ENCODE results near the gene ASB1. TPM values are rescaled to one million over a fixed set of nuclear protein-coding genes. Genes with fewer than 3 reads are reported as not detected.

Gene ASB1
- total and polyA plus RNA-seq, 4 donors = 22.1 to 41.9 (median 37.5) TPM

DNA sequence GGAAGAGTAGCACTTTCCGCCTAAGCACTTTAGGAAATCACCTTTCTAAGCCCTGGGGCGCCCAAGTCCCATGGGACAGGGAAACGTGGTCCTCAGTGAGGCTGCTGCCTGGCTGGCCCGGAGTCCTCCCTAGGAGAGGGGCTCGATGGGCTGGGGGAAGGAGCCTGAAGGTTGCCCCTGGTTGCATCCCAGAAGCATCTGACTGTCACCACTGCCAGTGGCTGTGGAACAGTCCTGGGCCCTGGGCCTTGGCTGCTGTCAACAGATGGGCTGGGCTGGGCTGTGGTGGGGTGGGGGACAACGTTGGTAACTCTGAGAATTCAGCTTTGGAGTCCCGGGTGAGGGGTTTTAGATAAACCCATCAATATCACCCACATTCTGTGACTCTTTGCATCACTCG is 22.5 kb downstream of the ASB1 start:
- no peak for DNase-seq (ENCODE audit: low read depth in 4 of 6, low spot score in 6 of 6)
- no peak overlapping the region for H3K4me3 ChIP-seq (ENCODE audit: low read depth, low read length)
- 87% methylated on average over 3 of the region's 8 CpGs for WGBS (ENCODE audit: insufficient coverage)
- H3K27ac ChIP-seq (ENCODE audit: low read depth, low read length) = no peak overlapping the region
- H3K4me1 ChIP-seq (ENCODE audit: control insufficient read depth, insufficient read depth, low read length) = no peaks in the 10 kb centered on the region
- H3K27me3 ChIP-seq (ENCODE audit: control insufficient read depth, insufficient read depth, low read length) = no peaks in the 10 kb centered on the region
- H3K36me3 ChIP-seq (ENCODE audit: control insufficient read depth, insufficient read depth, low read length) = peaks cover 71% of the 10 kb centered on the region
- H3K9me3 ChIP-seq (ENCODE audit: control insufficient read depth, insufficient read depth, low read length) = no peaks in the 10 kb centered on the region

DNA sequence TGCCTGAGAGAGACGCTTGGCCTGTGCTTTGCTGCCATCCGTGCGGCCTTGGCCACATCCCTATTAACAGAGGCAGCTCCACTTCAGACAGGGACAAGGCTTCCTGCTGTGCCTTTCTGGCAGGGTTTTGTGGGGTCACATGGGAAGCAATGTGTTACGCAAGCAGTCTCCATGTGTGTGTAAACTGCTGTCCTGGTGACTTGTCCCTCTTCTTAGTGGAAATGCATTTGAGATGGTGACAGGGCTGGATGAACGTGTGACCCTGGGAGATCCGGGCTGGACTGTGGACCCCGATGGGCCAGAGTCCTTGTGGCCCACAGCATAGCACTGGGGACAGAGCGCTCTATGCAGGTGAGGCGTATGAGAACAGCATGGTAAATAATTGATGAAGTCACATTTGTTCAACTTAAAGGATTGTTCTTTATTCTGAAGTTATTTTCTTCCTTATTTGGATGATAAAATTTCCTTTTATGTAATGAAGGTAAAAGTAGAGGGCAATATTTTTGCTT is 23.2 kb downstream of the ASB1 start:
- WGBS (ENCODE audit: insufficient coverage) = 71% methylated on average over 9 of the region's 9 CpGs

DNA sequence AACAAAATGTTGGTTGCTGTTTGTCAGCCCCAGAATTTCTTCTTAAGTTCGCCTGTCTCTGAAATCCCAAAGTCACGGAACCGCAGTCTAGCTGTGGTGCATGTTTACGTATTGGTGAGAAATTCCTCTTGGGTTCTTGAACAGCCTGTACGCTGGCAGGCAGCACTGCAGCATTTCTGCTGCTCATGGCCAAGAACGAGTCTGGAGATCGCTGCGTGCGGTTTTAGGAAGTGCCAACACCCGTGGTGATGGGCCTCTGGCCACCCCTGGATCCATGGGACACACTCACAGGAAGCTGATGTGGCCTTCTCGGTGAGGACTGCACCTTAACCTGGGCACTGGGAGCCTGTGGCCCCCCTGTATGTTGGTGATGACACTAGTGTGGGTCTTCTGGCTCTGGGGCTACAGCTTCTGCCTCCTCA is 23.7 kb downstream of the ASB1 start:
- H3K36me3 ChIP-seq (ENCODE audit: control insufficient read depth, insufficient read depth, low read length) = peaks cover 63% of the 10 kb centered on the region
- H3K27me3 ChIP-seq (ENCODE audit: control insufficient read depth, insufficient read depth, low read length) = no peaks in the 10 kb centered on the region
- H3K9me3 ChIP-seq (ENCODE audit: control insufficient read depth, insufficient read depth, low read length) = no peaks in the 10 kb centered on the region
- no peak overlapping the region for H3K27ac ChIP-seq (ENCODE audit: low read depth, low read length)
- DNase-seq (ENCODE audit: low read depth in 4 of 6, low spot score in 6 of 6) = no peak
- H3K4me3 ChIP-seq (ENCODE audit: low read depth, low read length) = no peak overlapping the region
- H3K4me1 ChIP-seq (ENCODE audit: control insufficient read depth, insufficient read depth, low read length) = peaks cover 3% of the 10 kb centered on the region
- 97% methylated on average over 11 of the region's 11 CpGs for WGBS (ENCODE audit: insufficient coverage)

More for the DNA sequence above, 23.2 kb downstream of the ASB1 start:
- H3K9me3 ChIP-seq (ENCODE audit: control insufficient read depth, insufficient read depth, low read length) = no peaks in the 10 kb centered on the region
- H3K36me3 ChIP-seq (ENCODE audit: control insufficient read depth, insufficient read depth, low read length) = peaks cover 67% of the 10 kb centered on the region
- no peak for DNase-seq (ENCODE audit: low read depth in 4 of 6, low spot score in 6 of 6)
- H3K27me3 ChIP-seq (ENCODE audit: control insufficient read depth, insufficient read depth, low read length) = no peaks in the 10 kb centered on the region
- no peak overlapping the region for H3K27ac ChIP-seq (ENCODE audit: low read depth, low read length)
- peaks cover 3% of the 10 kb centered on the region for H3K4me1 ChIP-seq (ENCODE audit: control insufficient read depth, insufficient read depth, low read length)
- H3K4me3 ChIP-seq (ENCODE audit: low read depth, low read length) = no peak overlapping the region

DNA sequence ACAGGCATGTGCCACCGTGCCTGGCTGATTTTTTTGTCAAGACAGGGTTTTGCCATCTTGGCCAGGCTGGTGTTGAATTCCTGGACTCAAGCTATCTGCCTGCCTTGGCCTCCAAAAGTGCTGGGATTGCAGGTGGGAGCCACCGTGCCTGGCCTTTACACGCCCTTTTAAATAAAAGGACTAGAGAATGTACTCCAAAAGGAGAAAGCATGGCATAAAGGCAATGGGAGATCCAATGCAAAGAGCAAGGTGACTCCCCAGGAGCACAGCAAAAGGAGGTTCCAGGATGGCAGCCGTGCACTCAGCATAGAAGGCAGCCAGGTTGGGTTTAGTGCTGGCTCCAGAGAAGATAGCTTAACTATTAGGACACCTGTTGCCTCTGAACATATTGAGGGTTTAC is 27.1 kb downstream of the ASB1 start:
- H3K27me3 ChIP-seq (ENCODE audit: control insufficient read depth, insufficient read depth, low read length) = no peaks in the 10 kb centered on the region

DNA sequence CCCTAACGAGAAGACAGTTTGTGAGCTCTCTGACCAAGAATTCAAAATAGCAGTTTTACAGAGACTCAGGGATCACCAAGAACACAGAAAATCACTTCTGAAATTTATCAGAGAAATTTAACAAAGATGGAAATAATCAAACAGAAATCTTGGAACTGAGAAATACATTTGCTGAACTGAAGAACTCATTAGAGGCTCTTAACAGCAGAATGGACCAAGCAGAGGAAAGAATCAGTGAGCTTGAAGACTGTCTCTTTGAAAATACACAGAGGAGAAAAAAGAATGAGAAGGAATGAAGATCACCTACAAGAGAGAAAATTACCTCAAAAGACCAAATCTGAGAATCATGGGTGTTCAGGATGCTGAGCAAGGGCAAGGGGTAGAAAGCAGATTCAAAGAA is 29.7 kb downstream of the ASB1 start:
- Histone ChIP-seq H3K27me3 (ENCODE audit: control insufficient read depth, insufficient read depth, low read length) (no peaks in the 10 kb centered on the region), H3K4me3 (ENCODE audit: low read depth, low read length) (no peak overlapping the region), H3K27ac (ENCODE audit: low read depth, low read length) (no peak overlapping the region), H3K36me3 (ENCODE audit: control insufficient read depth, insufficient read depth, low read length) (peaks cover 8% of the 10 kb centered on the region), H3K4me1 (ENCODE audit: control insufficient read depth, insufficient read depth, low read length) (peaks cover 18% of the 10 kb centered on the region), H3K9me3 (ENCODE audit: control insufficient read depth, insufficient read depth, low read length) (peaks cover 2% of the 10 kb centered on the region)
- DNase-seq (ENCODE audit: low read depth in 4 of 6, low spot score in 6 of 6) = no peak
- no CpG with 5 or more reads among the region's 1 CpG for WGBS (ENCODE audit: insufficient coverage)

More for the DNA sequence above, 27.1 kb downstream of the ASB1 start:
- peaks cover 2% of the 10 kb centered on the region for H3K9me3 ChIP-seq (ENCODE audit: control insufficient read depth, insufficient read depth, low read length)
- no peak overlapping the region for H3K4me3 ChIP-seq (ENCODE audit: low read depth, low read length)
- no peak for DNase-seq (ENCODE audit: low read depth in 4 of 6, low spot score in 6 of 6)
- 96% methylated on average over 4 of the region's 4 CpGs for WGBS (ENCODE audit: insufficient coverage)
- no peak overlapping the region for H3K27ac ChIP-seq (ENCODE audit: low read depth, low read length)
- H3K4me1 ChIP-seq (ENCODE audit: control insufficient read depth, insufficient read depth, low read length) = peaks cover 9% of the 10 kb centered on the region
- peaks cover 29% of the 10 kb centered on the region for H3K36me3 ChIP-seq (ENCODE audit: control insufficient read depth, insufficient read depth, low read length)

DNA sequence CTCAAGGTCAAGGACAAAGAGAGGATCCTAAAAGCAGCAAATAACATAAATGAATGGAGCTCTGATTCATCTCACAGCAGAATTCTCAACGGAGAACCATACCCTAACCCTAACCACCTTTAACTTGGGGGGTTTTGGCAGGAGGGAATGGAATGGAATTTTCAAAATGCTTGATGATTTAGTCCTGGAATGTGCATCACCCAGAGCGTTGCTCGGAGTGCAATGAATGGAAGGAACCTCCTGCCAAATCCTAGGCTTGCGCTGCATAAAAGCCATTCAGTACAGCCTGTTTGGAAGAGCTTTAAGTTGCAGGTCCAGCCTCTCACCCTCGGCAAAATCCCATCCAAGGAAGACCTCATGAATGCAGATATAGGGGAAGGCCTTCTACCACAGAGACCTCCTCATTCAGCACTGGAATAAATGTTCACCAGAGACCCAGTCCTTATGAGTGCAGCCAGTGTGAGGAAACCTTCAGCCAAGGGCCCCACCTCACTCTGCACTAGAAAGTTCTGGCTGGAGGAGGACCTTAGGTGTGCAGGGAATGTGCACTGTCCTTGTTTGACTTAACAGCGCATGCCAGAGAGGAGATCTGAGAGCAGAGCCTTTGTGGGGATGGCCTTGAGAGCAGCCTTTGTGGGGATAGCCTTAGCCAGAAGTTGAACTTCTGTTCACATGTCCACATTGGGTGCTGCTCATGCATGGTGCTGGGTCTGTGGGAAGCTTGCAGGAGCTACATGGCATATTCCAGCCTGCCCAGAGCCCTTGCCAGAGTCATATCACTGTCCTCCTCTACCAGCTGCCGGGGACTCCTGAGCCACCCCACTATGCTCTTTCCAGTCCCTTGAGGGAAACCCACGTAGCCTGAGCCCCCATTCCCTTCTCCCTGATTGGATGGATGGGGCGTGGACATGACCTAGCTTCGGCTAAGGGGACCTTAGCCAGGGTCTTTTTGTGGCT is 30.5 kb downstream of the ASB1 start:
- Histone ChIP-seq H3K27ac (ENCODE audit: low read depth, low read length) (no peak overlapping the region), H3K36me3 (ENCODE audit: control insufficient read depth, insufficient read depth, low read length) (peaks cover 5% of the 10 kb centered on the region), H3K4me1 (ENCODE audit: control insufficient read depth, insufficient read depth, low read length) (peaks cover 18% of the 10 kb centered on the region), H3K4me3 (ENCODE audit: low read depth, low read length) (no peak overlapping the region), H3K27me3 (ENCODE audit: control insufficient read depth, insufficient read depth, low read length) (no peaks in the 10 kb centered on the region), H3K9me3 (ENCODE audit: control insufficient read depth, insufficient read depth, low read length) (peaks cover 2% of the 10 kb centered on the region)
- peak in 1 of 6 donors; percentile 23 for DNase-seq (ENCODE audit: low read depth in 4 of 6, low spot score in 6 of 6)
- WGBS (ENCODE audit: insufficient coverage) = 77% methylated on average over 8 of the region's 10 CpGs

DNA sequence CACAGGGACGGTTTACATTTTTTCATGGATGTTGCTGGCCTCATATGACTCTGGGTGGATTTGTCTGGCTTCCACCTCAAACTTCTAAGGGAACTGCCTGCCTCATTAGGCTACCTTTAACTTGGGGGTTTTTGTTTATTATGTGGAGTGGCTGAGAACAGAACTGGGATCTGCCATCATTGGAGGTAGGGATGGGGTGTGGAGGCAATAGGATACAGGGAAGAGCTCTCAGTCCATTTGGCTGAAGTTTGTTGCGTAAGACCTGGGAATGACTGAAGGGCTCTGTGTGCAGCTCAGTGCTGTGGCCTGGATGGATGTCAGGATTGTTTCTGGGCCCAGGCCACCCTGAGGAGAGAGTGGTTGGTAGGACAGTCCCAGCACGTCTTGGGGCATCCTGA is 31.2 kb downstream of the ASB1 start:
- Histone ChIP-seq H3K4me1 (ENCODE audit: control insufficient read depth, insufficient read depth, low read length) (peaks cover 18% of the 10 kb centered on the region), H3K27ac (ENCODE audit: low read depth, low read length) (no peak overlapping the region), H3K9me3 (ENCODE audit: control insufficient read depth, insufficient read depth, low read length) (peaks cover 2% of the 10 kb centered on the region), H3K36me3 (ENCODE audit: control insufficient read depth, insufficient read depth, low read length) (peaks cover 5% of the 10 kb centered on the region), H3K27me3 (ENCODE audit: control insufficient read depth, insufficient read depth, low read length) (no peaks in the 10 kb centered on the region), H3K4me3 (ENCODE audit: low read depth, low read length) (no peak overlapping the region)
- DNase-seq (ENCODE audit: low read depth in 4 of 6, low spot score in 6 of 6) = no peak
- WGBS (ENCODE audit: insufficient coverage) = 85% methylated on average over 3 of the region's 3 CpGs

DNA sequence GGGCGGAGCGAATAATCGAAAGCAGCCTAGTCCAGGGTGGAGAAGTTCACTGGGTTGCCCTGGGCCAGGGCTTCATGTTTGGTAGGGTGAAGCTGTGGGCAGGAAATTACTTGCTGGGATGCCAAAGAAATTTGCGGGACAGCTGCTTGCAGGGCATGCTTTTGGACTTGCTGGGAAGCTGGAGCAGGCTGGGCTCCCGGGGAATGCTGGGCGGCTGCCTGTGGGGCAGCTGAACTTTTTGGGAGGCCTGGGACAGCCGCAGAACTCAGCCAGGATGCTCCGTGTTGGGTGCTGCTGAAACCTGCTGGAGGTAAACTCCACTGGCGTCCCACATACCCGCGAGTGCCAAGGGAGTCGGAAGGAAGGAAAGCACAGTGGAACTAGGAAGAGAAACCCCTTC is 31.9 kb downstream of the ASB1 start:
- Histone ChIP-seq H3K9me3 (ENCODE audit: control insufficient read depth, insufficient read depth, low read length) (peaks cover 2% of the 10 kb centered on the region), H3K4me3 (ENCODE audit: low read depth, low read length) (no peak overlapping the region), H3K36me3 (ENCODE audit: control insufficient read depth, insufficient read depth, low read length) (peaks cover 2% of the 10 kb centered on the region), H3K27ac (ENCODE audit: low read depth, low read length) (no peak overlapping the region), H3K4me1 (ENCODE audit: control insufficient read depth, insufficient read depth, low read length) (peaks cover 18% of the 10 kb centered on the region), H3K27me3 (ENCODE audit: control insufficient read depth, insufficient read depth, low read length) (no peaks in the 10 kb centered on the region)
- DNase-seq (ENCODE audit: low read depth in 4 of 6, low spot score in 6 of 6) = peak in 1 of 6 donors; percentile 17
- WGBS (ENCODE audit: insufficient coverage) = 60% methylated on average over 8 of the region's 12 CpGs

DNA sequence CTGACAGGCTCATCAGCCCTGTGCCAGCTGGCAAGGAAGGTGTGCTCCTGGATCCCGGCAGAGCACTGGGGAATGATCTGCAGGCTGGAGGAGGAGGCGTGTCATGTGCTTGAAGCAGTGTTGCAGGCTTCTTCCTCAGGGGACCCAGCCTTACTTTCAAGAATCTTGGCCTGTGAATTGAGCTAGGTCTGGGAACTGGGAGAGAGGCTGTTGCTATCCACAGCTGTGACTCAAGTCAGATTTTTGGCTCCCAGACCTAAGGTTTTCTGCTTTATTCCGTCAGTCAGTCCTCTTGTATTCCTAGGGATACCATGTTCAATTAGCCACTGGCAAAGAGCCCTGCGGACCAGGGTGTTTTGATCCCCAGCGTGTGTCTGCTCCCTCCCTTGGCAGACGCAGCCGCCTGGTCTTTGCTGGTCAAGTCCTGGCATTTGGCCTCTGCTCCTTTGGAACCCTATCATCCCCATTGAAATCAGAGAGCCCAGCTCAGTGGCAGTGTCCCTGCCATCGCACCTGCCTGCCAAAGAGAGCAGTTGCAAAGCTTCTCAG is 32.4 kb downstream of the ASB1 start:
- H3K27ac ChIP-seq (ENCODE audit: low read depth, low read length) = peak overlapping the region; percentile 57
- H3K4me1 ChIP-seq (ENCODE audit: control insufficient read depth, insufficient read depth, low read length) = peaks cover 18% of the 10 kb centered on the region
- H3K4me3 ChIP-seq (ENCODE audit: low read depth, low read length) = no peak overlapping the region
- H3K9me3 ChIP-seq (ENCODE audit: control insufficient read depth, insufficient read depth, low read length) = peaks cover 2% of the 10 kb centered on the region
- DNase-seq (ENCODE audit: low read depth in 4 of 6, low spot score in 6 of 6) = peak in 2 of 6 donors; percentile 6 to 68
- H3K27me3 ChIP-seq (ENCODE audit: control insufficient read depth, insufficient read depth, low read length) = no peaks in the 10 kb centered on the region
- 49% methylated on average over 6 of the region's 8 CpGs for WGBS (ENCODE audit: insufficient coverage)
- H3K36me3 ChIP-seq (ENCODE audit: control insufficient read depth, insufficient read depth, low read length) = peaks cover 2% of the 10 kb centered on the region
